ENCODE data around the gene GFAP.

DNA sequence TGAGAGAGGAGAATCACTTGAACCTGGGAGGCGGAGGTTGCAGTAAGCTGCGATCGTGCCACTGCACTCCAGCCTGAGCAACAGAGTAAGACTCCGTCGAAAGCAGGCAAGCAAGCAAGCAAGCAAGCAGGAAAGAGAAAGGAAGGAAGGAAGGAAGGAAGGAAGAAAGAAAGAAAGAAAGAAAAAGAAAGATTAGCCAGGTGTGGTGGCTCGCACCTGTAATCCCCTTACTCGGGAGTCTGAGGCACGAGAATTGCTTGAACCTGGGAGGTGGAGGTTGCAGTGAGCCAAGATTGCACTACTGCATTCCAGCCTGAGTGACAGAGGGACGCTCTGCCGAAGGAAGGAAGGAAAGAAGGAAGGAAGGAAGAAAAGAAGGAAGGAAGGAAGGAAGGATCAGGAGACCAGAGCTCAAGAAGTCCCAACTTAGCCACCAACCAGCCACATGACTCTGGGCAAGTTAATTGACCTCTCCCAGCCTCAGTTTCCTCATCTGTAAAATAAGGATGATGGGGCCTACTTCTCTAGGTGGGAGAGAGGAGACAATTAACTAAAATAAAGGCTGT lies 6.5 kb downstream of the GFAP start:
- TF ChIP-seq, protein P1, sequence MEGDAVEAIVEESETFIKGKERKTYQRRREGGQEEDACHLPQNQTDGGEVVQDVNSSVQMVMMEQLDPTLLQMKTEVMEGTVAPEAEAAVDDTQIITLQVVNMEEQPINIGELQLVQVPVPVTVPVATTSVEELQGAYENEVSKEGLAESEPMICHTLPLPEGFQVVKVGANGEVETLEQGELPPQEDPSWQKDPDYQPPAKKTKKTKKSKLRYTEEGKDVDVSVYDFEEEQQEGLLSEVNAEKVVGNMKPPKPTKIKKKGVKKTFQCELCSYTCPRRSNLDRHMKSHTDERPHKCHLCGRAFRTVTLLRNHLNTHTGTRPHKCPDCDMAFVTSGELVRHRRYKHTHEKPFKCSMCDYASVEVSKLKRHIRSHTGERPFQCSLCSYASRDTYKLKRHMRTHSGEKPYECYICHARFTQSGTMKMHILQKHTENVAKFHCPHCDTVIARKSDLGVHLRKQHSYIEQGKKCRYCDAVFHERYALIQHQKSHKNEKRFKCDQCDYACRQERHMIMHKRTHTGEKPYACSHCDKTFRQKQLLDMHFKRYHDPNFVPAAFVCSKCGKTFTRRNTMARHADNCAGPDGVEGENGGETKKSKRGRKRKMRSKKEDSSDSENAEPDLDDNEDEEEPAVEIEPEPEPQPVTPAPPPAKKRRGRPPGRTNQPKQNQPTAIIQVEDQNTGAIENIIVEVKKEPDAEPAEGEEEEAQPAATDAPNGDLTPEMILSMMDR (IDR thresholded peaks at IDR 0.05) = no peak
- no peak for TF ChIP-seq POLR2AphosphoS5 (IDR thresholded peaks at IDR 0.05)
